CD1c-positive myeloid dendritic cell (primary cell): ENCODE data around the gene GDI1.
A peak's percentile ranks its signal among the peaks of the same experiment; 100 is the strongest.

ENCODE experiments used
- DNase-seq: peaks from one replicate; pipeline ENCODE4 v3.0.0-alpha.2; 2016; ENCODE audit errors: extremely low spot score

Gene GDI1

DNA sequence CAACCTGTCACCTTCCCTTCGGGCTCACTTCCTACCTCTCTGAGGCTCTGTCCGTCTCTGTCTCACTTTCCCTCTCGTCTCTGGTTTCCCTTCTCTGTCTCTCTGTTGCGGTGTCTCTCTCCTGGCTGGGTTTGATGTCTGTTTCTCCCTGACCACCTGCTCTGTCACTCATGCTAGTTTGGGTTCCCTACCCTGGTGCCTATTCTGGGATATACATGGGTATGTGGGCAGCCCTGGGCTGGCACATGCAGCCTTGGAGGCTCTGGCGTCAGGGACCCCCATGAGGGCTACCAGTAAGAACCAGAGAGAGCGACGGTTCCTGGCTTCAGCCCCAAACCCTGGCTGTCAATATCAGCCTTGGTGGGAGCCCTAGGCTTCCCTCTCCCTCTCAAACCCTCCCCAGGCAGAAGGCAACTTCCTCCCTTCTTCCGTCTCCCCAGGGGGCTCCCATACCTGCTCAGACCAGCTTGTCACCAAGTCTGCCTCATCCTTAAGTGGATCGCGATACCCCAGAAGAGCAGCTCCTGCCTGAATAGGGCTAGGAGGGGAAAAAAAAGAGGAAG is 28.2 kb upstream of the GDI1 start:
- no peak for DNase-seq

DNA sequence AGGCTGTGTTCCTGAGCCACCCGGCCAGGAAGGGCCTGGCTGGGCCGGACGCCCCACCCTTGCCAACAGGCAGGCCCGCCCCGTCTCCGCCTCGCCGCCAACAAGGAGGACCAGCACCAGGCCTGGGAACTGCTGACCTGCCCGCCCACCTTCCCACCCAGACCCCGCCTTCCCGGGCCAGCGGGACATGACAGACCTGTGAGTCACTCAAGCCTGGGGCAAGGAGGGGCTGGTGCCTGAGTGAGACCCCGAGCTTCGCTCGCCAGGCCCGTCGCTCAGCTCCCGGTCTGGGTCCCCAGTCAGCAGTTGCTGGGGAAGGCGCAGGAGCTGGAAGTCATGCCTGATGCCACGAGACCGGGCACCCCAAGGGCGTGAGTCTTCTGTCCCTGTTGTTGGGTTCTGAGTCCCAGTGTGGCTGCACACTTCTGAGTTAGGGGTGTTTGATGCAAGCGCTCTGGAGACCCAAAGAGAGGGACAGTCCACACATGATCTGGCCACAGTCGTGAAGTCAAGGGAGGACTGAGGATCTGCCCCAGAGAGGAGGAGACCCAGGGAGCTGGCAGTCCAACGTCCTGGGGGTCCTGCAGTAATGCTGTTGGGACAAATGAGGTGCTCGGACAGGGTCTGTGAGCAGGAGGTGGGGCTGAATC is 27.6 kb upstream of the GDI1 start, which contains the start of gene DNASE1L1:
DNASE1L1 (minus strand) TSS at position 33 of the 650 bp plus-strand sequence. CDS start 3,686 bp downstream, outside the sequence.
- peak; percentile 87 for DNase-seq

DNA sequence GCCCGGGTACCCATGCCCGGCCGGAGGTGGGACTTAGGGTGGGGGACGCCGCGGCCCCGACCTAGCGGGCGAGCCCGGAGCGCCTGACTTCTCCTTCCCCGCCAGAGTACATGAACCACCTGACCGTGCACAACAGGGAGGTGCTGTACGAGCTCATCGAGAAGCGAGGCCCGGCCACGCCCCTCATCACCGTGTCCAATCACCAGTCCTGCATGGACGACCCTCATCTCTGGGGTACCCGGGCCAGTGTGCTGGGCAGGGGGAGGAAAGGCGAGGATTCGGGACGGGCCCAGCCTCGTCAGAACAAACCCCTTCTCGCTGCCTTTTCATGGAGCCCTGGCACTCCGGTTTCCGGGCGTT is 25.0 kb upstream of the GDI1 start:
- DNase-seq = peak; percentile 47

DNA sequence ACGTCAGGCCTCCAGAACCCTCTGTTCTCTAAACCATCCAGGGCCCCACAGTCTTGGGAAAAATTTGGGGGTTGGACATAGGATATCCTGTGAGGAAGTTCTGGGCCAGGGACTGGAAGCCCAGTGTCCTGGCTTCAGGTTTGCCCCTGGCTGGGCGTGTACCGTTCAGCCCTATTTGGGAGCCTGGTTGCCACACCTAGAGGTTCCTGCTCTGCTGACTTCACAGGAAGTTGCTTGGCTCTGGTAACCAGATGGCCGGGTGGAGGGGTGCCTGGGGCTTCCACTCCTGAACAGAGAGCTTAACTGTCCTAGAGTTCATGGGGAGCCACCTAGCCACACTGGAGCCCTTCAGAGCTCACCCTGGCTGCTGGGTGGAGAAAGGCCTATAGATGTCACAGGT is 24.5 kb upstream of the GDI1 start:
- no peak for DNase-seq

DNA sequence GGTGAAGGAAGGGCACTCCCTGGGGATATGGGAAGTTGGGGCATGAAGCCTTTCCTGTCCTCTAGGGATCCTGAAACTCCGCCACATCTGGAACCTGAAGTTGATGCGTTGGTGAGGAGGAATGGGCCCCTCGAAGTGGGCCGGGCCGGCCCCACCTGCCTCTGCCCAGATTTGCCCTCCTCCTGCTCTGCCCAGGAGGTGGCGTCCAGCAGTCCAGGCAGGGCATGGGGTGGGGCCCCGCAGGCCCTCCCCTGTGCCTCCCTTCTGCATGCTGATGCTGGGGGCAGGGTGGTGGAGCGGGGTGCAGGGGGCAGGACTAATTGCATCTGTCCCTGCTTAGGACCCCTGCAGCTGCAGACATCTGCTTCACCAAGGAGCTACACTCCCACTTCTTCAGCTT is 23.8 kb upstream of the GDI1 start:
- no peak for DNase-seq

DNA sequence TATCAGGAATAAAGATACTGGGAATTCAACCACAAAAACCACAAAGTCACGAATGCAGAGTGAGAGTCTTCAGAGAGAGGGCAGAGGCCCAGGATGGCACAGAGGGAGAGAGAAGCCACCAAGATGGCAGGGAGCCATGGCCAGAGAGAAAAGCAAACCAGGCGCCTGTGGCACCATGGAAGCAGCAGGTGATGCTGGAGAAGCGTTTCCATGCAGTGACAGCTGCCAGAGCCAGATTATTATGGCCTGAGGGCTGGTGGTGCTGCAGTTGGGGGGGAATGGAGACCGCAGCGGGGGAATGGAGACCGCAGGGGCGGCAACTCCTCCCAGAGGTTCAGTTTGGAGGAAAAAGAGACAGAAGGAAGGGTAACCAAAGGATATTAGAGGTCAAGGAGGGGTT is 19.8 kb upstream of the GDI1 start:
- DNase-seq = no peak

DNA sequence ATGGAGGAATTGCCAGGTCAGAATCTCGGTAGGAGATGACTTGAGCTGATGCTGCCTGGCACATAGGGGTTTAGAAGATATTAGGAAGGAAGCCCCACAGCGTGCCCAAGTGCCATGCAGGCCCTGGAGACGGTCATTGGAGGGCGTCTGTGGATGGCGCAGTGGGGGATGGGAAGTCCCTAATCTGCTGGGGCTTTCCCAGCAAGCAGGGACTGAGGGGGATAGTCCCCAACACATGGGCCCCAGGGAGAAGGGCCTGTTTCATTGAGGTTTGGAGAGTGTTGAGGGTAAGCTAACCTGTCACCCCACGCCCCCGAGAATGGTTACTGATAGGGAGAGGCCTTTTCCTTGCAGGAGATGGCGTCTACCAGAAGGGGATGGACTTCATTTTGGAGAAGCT is 17.8 kb upstream of the GDI1 start:
- DNase-seq = no peak

DNA sequence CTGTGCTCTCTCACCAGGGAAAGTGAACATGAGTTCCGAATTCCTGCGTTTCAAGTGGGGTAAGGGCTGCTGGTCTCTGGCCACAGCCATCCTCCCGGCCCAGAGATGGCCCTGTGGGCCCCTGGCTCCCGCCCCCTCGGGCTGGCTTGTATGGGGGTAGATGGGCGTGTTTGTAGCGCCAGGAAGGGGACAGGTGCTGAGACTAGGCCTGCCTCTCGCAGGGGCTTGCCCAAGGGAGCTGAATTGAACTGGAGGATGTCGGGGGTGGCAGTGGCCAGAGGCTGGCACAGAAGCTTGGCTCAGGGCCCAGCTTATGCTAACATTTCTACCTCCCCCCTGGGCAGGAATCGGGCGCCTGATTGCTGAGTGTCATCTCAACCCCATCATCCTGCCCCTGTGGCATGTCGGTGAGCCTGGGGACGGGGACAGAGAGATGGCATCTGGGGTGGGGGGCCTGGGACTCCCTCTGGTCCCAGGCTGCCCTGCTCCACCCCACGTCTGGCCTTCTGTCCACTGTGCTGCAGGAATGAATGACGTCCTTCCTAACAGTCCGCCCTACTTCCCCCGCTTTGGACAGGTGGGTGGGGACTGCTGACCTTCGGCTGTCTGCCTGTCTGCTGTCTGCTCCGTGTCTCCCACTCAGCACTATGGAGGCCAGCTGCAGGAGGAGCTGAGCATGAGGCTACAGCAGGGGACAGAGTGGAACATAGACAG is 17.1 kb upstream of the GDI1 start:
- no peak for DNase-seq

DNA sequence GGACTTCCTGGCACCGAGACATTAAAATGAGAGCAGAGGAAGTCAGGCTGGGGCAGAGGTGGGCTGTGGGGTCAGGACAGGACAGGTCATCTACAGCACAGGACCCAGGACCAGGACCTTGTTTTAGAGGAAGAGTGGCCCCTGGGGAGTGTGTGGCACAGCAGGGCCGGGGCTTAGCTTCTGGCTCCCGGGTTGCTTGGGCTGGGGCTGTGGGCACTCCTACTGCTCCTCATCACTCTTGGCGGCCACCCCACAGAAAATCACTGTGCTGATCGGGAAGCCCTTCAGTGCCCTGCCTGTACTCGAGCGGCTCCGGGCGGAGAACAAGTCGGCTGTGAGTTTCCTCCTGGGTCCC is 16.6 kb upstream of the GDI1 start:
- no peak for DNase-seq

DNA sequence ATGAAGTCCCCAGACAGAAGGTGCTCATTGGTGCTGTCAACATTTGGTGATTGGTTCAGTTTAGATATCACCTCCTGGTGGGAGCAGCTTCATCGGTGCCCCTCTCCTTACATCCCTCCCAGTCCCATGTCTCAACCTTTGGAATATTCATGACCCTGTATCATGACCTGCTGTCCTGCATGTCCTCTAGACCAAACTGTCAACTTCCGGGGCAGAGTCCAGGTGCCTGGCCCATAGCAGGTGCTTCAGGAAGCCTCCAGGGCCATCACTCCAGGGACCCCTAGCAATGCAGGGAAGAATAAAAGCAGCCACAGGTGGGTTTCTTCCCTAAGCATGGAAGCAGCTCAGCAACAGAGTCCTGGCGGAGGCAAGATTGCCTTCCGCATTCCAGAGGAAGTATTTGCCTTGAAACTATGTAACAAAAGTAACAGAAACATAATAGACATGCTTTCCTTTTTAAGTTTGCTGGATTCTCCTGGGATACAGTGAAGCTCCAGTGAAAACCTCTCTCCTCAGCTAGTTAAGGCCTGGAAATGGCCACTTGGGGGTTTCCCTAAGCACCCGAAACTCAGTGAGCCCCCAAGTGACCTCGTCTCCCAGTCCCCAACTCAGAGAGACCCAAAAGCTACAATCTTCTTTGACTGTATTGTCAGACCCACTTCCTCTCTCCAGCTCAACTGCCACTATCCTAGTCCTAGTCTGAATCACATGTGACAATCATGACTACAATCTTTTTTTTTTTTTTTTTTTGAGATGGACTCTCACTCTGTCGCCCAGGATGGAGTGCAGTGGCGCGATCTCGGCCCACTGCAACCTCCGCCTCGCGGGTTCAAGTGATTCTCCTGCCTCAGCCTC is 9.8 kb upstream of the GDI1 start:
- peak; percentile 48 for DNase-seq

DNA sequence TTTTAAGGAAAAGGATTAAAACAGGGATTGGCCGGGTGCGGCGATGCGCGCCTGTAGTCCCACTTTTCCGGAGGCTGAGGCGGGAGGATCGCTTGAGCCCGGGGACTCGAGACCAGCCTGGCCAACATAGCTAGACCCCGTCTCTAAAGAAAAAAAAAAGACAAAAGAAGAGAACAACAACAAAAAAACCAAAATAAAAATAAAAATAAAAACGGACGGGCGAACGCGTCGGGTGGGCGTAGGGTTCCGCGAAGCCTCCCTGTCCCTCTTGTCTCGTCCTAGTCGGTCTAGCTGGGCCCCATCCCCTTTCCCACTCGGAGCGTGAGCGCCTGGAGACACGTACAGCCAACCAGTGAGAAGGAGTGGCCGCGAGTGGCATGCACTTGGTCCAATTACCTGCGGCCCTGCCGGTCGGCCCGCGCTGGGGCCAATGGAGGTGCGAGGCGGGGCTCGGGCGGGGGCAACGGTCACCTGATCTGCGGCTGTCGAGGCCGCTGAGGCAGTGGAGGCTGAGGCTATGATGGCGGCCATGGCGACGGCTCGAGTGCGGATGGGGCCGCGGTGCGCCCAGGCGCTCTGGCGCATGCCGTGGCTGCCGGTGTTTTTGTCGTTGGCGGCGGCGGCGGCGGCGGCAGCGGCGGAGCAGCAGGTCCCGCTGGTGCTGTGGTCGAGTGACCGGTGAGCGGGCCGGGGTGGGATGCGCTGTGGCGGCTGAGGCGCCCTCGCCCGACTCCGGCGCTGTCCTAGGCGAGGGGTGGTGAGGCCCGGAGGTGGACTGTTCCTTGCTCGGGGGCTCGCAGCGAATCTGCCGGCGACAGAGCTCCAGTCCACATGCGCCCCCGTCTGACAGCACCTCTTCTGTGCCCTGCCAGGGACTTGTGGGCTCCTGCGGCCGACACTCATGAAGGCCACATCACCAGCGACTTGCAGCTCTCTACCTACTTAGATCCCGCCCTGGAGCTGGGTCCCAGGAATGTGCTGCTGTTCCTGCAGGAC is 8.5 kb upstream of the GDI1 start, which contains the start of gene ATP6AP1:
ATP6AP1 (plus strand) TSS at position 502 of the 996 bp plus-strand sequence; CDS start at position 518, 16 bp downstream.
- DNase-seq = peak; percentile 93

DNA sequence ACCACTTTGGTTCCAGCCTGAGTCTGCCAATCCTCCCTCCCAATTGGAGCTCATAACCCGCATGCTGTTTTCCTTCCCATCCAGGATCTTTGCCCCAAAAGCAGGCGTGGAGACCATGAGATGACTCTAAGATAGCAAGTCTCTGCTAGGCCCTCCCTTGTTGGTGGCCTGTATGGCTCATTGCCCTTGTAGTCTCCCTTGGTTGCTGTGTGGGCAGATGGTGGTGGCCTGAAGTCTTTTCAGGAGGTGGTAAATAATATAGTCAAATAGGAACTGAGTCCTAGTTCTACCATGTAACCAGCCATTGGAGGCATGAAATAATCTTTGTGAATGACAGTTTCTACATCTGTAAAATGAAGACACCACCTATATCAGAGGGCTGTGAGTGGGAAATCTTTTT is 7.2 kb upstream of the GDI1 start:
- DNase-seq = peak; percentile 38

DNA sequence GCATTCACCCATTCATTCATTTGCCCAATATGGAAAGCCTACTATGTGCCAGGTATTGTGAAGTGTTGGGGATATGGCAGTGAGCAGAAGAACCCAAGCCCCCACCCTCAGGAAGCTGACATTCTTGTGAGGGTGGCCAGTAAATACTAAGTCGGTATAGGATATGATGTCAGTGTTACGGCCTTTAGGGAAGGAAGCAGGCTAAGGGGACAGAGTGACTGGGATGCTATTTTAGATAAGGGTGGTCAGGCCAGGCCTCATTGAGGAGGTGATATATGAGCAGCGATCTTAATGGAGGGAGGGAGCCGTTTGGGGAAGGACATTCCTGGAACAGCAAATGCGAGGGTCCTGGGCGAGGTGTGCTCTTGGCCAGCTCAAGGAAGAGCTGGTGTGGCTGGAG is 6.5 kb upstream of the GDI1 start:
- DNase-seq = peak; percentile 16

DNA sequence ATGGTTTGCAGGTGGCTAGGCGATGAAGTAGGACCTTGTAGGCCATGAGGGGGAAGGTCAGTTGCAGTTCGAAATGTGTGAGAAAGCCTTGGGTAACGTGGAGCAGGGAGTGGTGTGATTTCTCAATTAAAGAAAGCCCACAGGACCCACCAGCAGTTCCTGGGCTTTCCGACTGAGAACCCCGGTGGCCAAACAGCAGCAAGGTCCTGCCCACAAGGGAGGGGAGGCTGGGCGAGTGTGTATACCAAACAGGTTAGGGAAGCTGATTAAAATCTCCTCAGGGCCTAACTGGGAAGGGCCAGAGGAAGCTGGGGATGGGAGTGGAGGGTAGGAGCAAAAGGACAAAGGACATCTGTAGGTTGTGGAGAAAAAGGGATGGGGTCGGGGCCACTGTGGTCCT is 6.0 kb upstream of the GDI1 start:
- DNase-seq = peak; percentile 63

DNA sequence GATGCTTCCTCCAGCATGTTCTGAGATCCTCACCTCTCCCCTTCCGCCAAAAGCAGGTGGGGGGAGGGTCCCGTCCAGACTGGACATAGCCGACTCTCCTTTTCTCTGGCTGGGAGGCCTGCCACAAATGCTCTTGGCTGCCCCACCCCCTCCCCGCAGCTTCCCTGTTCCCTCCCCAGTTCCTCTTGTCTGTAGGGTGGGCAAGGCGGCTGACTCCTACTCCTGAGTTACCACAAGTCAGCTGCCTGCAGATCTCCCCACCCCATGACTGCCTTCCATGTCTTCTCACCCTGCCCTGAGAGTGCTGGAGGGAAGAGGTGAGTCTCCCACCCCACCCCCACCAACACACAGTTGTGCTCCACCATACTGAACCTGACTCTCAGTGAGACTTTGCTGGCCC is 5.6 kb upstream of the GDI1 start:
- DNase-seq = peak; percentile 71

DNA sequence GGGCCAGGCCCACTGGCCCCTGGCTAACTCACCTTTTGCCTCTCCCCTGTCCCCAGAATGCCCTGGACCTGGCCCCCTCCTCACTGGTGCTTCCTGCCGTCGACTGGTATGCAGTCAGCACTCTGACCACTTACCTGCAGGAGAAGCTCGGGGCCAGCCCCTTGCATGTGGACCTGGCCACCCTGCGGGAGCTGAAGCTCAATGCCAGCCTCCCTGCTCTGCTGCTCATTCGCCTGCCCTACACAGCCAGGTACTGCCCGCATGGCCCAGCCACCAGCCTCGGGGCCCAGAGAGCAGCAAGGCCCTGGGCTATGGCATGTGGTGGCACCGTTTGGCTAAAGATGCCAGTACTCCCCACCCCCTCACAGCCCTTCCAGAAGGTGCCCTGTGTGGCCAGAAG is 4.7 kb upstream of the GDI1 start:
- DNase-seq = no peak

DNA sequence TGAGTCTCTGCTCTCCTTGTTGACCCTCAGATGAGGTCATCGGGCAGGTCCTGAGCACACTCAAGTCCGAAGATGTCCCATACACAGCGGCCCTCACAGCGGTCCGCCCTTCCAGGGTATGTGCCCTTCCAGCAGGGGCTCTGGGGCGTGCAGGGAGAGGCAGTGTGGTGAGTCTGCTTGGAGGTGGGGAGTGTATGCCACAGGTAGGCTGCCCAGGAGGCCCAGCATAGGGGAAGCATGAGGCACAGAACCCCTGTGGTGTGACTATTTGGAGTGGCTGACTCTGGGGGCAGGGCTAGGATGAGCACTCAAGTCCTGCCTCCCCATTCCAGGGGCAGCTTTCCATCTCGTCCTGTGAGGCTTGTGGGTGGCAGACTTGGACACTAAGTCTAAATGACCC is 3.3 kb upstream of the GDI1 start:
- DNase-seq = no peak

DNA sequence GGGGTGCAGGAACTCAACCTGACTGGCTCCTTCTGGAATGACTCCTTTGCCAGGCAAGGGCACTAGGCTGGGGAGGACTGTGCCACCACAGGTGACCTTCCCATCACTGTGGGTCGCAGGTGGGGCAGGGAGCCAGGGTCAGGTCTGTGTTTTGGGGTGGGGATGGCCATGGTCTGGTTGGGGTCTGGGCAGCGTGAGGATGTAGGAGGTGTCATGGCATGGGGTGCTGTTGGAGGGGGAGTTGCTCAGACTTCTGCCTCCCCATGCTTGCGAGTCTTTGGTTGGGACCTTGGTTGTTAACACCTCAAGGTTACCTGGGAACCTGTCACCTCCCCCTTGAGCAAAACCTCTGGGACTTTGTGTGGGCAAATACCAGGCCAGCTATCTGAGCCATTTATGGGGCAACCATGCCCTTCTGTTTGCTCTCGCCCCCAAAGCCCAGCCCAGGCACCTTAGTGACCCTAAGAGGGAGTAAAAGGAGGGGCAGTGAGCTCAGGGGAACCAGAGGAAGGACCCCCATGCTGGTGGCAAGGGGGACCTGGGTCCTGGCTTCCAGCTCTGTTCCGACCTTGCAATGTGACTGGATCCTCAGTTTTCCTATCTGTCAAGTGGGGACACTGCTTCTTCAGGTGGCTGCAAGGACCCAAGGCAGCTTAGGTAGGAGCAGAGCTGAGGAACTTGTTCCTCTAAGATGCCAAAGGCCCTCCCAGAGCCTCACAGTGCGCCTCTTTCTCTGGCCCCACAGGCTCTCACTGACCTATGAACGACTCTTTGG is 2.4 kb upstream of the GDI1 start:
- DNase-seq = no peak

DNA sequence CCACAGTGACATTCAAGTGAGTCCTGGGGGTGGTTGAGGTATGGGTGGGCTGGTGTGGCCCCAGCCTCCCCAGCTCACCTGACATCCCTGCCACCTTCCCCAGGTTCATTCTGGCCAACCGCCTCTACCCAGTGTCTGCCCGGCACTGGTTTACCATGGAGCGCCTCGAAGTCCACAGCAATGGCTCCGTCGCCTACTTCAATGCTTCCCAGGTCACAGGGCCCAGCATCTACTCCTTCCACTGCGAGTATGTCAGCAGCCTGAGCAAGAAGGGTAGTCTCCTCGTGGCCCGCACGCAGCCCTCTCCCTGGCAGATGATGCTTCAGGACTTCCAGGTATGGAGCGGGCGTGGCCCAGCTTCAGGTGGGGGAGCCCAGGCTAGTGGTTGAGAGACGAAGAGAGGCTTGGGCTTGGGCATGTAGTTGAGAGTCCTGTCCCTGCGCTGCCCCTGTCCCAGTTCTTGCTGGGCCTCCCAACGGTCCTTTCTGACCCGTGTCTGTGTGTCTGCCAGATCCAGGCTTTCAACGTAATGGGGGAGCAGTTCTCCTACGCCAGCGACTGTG is 1.7 kb upstream of the GDI1 start:
- no peak for DNase-seq

DNA sequence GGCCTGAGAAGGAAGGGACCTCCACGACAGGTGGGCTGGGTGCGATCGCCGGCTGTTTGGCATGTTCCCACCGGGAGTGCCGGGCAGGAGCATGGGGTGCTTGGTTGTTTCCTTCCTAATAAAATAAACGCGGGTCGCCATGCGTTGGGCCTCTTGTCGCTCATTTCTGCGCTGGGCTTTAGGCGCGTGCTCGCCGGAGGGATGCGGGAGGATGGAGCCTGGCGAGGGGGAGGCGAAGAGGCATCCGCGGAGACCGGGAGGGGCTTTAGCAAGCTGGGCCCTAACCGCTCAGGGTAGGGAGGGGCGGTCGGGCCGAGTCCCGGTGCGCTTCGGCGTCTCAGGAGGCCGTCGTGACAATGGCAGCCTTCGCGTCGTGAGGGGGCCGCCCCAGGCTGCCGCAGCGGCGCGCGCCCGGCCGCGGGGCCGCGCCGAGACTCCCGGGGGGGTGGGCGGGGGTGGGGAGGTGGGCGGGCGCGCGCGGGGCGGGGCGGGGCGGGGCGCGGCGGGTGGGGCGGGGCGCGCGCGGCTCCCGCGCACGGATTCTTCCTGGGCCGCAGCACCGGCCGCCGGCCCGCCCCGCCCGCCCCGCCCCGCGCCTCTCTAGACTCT is 476 bp upstream of the GDI1 start:
- DNase-seq = peak; percentile 48
